ENCODE measurements around the gene TMEM123. TPM values are rescaled to one million over a fixed set of nuclear protein-coding genes. Genes with fewer than 3 reads are reported as not detected.

TMEM123 gene
- total and polyA plus RNA-seq, 2 of the 13 experiments (the other 11 are each of a cell fraction or from before 2014, with no cell fraction given), result 365 to 2,761 TPM

DNA sequence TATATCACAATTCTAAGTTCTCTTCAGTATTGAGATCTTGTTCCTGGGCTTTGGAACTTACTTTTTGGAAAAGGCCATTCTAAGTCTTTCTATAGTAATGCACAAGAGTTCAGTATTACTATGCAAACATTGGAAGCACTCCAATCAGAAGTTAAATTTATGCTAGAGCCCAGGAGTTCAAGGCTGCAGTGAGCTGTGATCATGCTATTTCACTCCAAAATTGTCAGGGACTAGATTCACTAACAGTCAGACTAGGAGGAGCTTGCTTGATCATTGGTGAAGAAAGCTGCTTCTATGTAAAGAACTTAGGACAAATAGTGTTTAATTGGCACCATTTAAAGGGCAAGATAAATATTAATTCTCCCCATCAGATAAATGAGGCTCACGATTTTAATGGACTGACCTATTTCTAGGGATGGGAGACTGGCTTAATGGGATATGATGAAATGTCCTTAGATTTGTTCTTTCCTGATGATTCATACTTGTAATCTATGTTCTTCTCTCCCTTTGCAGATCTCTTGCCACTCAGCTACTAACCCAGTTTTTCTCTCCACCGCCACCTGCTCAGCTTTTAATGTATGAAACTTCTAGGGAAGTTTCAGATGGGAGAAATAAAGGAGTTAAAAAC is 32.6 kb upstream of the TMEM123 start (continued):
- TF ChIP-seq, protein P1, sequence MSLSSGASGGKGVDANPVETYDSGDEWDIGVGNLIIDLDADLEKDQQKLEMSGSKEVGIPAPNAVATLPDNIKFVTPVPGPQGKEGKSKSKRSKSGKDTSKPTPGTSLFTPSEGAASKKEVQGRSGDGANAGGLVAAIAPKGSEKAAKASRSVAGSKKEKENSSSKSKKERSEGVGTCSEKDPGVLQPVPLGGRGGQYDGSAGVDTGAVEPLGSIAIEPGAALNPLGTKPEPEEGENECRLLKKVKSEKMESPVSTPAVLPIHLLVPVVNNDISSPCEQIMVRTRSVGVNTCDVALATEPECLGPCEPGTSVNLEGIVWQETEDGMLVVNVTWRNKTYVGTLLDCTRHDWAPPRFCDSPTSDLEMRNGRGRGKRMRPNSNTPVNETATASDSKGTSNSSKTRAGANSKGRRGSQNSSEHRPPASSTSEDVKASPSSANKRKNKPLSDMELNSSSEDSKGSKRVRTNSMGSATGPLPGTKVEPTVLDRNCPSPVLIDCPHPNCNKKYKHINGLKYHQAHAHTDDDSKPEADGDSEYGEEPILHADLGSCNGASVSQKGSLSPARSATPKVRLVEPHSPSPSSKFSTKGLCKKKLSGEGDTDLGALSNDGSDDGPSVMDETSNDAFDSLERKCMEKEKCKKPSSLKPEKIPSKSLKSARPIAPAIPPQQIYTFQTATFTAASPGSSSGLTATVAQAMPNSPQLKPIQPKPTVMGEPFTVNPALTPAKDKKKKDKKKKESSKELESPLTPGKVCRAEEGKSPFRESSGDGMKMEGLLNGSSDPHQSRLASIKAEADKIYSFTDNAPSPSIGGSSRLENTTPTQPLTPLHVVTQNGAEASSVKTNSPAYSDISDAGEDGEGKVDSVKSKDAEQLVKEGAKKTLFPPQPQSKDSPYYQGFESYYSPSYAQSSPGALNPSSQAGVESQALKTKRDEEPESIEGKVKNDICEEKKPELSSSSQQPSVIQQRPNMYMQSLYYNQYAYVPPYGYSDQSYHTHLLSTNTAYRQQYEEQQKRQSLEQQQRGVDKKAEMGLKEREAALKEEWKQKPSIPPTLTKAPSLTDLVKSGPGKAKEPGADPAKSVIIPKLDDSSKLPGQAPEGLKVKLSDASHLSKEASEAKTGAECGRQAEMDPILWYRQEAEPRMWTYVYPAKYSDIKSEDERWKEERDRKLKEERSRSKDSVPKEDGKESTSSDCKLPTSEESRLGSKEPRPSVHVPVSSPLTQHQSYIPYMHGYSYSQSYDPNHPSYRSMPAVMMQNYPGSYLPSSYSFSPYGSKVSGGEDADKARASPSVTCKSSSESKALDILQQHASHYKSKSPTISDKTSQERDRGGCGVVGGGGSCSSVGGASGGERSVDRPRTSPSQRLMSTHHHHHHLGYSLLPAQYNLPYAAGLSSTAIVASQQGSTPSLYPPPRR (CRISPR knock-in tag; IDR thresholded peaks at IDR 0.05; ENCODE audit: borderline replicate concordance), result 0 out of 2 replicates have a peak, but pooled peaks have one; percentile 15
- TF ChIP-seq SIX1 (CRISPR knock-in tag; IDR thresholded peaks at IDR 0.05; ENCODE audit: borderline replicate concordance), result peak; percentile 40; the same call in 1 of the 2 replicates
- TF ChIP-seq HOXA5 (CRISPR knock-in tag; IDR thresholded peaks at IDR 0.05), result no peak
- TF ChIP-seq NCOR1 (IDR thresholded peaks at IDR 0.05; ENCODE audit: borderline replicate concordance, low read length), result peak; percentile 35; the same call in 1 of the 2 replicates
- TF ChIP-seq, protein P2, sequence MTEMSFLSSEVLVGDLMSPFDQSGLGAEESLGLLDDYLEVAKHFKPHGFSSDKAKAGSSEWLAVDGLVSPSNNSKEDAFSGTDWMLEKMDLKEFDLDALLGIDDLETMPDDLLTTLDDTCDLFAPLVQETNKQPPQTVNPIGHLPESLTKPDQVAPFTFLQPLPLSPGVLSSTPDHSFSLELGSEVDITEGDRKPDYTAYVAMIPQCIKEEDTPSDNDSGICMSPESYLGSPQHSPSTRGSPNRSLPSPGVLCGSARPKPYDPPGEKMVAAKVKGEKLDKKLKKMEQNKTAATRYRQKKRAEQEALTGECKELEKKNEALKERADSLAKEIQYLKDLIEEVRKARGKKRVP (CRISPR knock-in tag; IDR thresholded peaks at IDR 0.05), result 0 out of 4 replicates have a peak, but pooled peaks of 1 of the 2 experiments have one; percentile 40
- TF ChIP-seq YY1 (IDR thresholded peaks at IDR 0.05; ENCODE audit: insufficient read depth, insufficient replicate concordance, low read depth, low read length), result no peak
- 0 out of 2 replicates have a peak, but pooled peaks have one; percentile 27 for TF ChIP-seq SP5 (CRISPR knock-in tag; IDR thresholded peaks at IDR 0.05; ENCODE audit: borderline replicate concordance, low read depth)
- TF ChIP-seq FOXA1 (IDR thresholded peaks at IDR 0.05), result no peak
- no peak for TF ChIP-seq FOXA1 (CRISPR knock-in tag; IDR thresholded peaks at IDR 0.05)
- TF ChIP-seq NR2F6 (IDR thresholded peaks at IDR 0.05), result peak; percentile 52; the same call in 1 of the 2 replicates
- TF ChIP-seq NR2F6 (CRISPR knock-in tag; IDR thresholded peaks at IDR 0.05), result peak; percentile 29
- TF ChIP-seq FOSL2 (CRISPR knock-in tag; IDR thresholded peaks at IDR 0.05), result peak; percentile 51; the same call in 1 of the 2 replicates
- TF ChIP-seq, protein P3, sequence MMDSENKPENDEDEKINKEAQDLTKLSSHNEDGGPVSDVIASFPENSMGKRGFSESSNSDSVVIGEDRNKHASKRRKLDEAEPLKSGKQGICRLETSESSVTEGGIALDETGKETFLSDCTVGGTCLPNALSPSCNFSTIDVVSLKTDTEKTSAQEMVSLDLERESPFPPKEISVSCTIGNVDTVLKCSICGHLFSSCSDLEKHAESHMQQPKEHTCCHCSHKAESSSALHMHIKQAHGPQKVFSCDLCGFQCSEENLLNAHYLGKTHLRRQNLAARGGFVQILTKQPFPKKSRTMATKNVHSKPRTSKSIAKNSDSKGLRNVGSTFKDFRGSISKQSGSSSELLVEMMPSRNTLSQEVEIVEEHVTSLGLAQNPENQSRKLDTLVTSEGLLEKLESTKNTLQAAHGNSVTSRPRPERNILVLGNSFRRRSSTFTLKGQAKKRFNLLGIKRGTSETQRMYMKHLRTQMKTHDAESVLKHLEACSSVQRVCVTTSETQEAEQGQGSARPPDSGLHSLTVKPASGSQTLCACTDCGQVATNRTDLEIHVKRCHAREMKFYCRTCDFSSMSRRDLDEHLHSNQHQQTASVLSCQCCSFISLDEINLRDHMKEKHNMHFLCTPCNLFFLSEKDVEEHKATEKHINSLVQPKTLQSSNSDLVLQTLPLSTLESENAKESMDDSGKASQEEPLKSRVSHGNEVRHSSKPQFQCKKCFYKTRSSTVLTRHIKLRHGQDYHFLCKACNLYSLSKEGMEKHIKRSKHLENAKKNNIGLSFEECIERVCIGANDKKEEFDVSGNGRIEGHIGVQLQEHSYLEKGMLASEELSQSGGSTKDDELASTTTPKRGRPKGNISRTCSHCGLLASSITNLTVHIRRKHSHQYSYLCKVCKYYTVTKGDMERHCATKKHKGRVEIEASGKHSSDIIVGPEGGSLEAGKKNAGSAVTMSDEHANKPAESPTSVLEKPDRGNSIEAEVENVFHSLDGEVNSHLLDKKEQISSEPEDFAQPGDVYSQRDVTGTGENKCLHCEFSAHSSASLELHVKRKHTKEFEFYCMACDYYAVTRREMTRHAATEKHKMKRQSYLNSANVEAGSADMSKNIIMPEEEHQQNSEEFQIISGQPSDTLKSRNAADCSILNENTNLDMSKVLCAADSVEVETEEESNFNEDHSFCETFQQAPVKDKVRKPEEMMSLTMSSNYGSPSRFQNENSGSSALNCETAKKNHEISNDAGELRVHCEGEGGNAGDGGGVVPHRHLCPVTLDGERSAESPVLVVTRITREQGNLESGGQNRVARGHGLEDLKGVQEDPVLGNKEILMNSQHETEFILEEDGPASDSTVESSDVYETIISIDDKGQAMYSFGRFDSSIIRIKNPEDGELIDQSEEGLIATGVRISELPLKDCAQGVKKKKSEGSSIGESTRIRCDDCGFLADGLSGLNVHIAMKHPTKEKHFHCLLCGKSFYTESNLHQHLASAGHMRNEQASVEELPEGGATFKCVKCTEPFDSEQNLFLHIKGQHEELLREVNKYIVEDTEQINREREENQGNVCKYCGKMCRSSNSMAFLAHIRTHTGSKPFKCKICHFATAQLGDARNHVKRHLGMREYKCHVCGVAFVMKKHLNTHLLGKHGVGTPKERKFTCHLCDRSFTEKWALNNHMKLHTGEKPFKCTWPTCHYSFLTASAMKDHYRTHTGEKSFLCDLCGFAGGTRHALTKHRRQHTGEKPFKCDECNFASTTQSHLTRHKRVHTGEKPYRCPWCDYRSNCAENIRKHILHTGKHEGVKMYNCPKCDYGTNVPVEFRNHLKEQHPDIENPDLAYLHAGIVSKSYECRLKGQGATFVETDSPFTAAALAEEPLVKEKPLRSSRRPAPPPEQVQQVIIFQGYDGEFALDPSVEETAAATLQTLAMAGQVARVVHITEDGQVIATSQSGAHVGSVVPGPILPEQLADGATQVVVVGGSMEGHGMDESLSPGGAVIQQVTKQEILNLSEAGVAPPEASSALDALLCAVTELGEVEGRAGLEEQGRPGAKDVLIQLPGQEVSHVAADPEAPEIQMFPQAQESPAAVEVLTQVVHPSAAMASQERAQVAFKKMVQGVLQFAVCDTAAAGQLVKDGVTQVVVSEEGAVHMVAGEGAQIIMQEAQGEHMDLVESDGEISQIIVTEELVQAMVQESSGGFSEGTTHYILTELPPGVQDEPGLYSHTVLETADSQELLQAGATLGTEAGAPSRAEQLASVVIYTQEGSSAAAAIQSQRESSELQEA (CRISPR knock-in tag; IDR thresholded peaks at IDR 0.05; ENCODE audit: not compliant biosample characterization), result no peak
- TF ChIP-seq CEBPB (IDR thresholded peaks at IDR 0.05; ENCODE audit: borderline replicate concordance, low read depth, low read length), result peak; percentile 26; the same call in 1 of the 2 replicates
- TF ChIP-seq SAP130 (CRISPR knock-in tag; IDR thresholded peaks at IDR 0.05; ENCODE audit: low read depth), result peak; percentile 50; the same call in 1 of the 2 replicates
- TF ChIP-seq RXRB (CRISPR knock-in tag; IDR thresholded peaks at IDR 0.05; ENCODE audit: borderline replicate concordance), result peak; percentile 79

Measured in HepG2 (cell line).